Sigmoid colon (tissue), 3 donors: ENCODE measurements around the gene ZNF670.

ENCODE experiments used
- CTCF ChIP-seq, 4 experiments: fragments of 450-650 bp in 3 of 4; fragments of 200-600 bp in 1 of 4; IDR thresholded peaks; one replicate each; pipeline ENCODE4 v1.5.1; 2016 to 2019; ENCODE audit warnings: antibody characterized with exemption in 4 of 4, mild to moderate bottlenecking in 3 of 4, moderate library complexity in 2 of 4
- POLR2A ChIP-seq, 2 donors: fragments of 450-650 bp; IDR thresholded peaks; one replicate each; pipeline ENCODE4 v1.6.1; 2016; ENCODE audit warnings: antibody characterized with exemption in 2 of 2, mild to moderate bottlenecking in 2 of 2, moderate library complexity in 2 of 2

- no peak for TF ChIP-seq CTCF (IDR thresholded peaks at IDR 0.05)
- no peak for TF ChIP-seq POLR2A (IDR thresholded peaks at IDR 0.05)
These were observed 32.1 kb upstream of the ZNF670 start for GRCh38 chr1:247110627-247111258.
